GM12872 (cell line): ENCODE measurements around the gene SIAH3.
A peak's percentile ranks its signal among the peaks of the same experiment; 100 is the strongest.

Source experiments
- CTCF ChIP-seq: IDR thresholded peaks from 3 replicates; pipeline ENCODE4 v1.5.1; 2011; ENCODE audit warnings: low read depth, mild to moderate bottlenecking, low read length, moderate library complexity; ENCODE audit not compliant: insufficient read depth

Gene SIAH3

GRCh38 chr13:45817833-45818232, 33.7 kb downstream of the SIAH3 start:
- 0 out of 3 replicates have a peak, but pooled peaks have one; percentile 8 for TF ChIP-seq CTCF

- no peak for TF ChIP-seq CTCF
Measured at GRCh38 chr13:45816427-45816826, 35.1 kb downstream of the SIAH3 start.

GRCh38 chr13:45812695-45813372, 38.7 kb downstream of the SIAH3 start:
- TF ChIP-seq CTCF = no peak

- TF ChIP-seq CTCF = no peak
Measured at GRCh38 chr13:45811891-45812694, 39.5 kb downstream of the SIAH3 start.

GRCh38 chr13:45809801-45810394, 41.7 kb downstream of the SIAH3 start:
- TF ChIP-seq CTCF = no peak

GRCh38 chr13:45808925-45809324, 42.6 kb downstream of the SIAH3 start:
- no peak for TF ChIP-seq CTCF

GRCh38 chr13:45807520-45808099, 43.9 kb downstream of the SIAH3 start:
- peak; percentile 55 for TF ChIP-seq CTCF
